Smooth muscle cell of bladder (primary cell): ENCODE measurements around the gene RBMX. TPM values are rescaled to one million over a fixed set of nuclear protein-coding genes. Genes with fewer than 3 reads are reported as not detected.

Source experiments
- total RNA-seq: library from RNA; depleted of rRNA; stranded (reverse); fragments of >200 nt; gene quantifications from 2 replicates; pipeline ENCODE4 v1.2.3, GENCODE V29; 2014

Gene RBMX
- 94.0 and 121 TPM in 2 replicates for total RNA-seq

DNA sequence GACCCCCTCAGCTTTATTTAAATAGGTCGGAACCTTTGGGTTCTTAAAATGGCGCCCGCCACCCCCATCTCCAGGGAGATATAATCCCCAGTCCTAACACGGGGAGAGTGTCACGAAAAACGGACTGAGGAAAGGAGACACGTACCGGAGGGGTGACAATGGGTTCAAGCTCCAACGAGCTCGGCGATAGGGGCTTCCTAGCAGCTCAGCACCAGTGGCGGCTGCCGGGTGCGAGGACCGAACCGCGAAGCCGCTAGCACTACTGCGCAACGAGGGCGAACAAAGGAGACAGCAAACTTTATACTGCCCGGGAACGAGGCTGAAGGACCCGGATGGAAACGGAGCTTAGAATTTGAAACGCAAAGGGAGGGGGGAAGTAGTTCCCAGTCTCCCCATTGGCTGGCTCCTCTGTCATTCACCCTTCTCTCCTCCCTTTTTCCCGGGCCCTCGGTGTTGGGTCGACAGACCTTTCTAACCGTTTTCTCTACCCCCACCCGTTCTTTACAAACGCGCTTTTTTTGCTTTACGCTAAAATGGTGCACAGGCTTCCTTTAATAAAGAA is at the start of gene RBMX:
TSS of gene RBMX (minus strand) at position 274 of the 562 bp plus-strand sequence. CDS start 1,298 bp downstream, outside the sequence.

Other genes starting within 250 kb of the RBMX start
- not detected in 2 replicates for gene CD40LG, start 232.6 kb downstream of the RBMX start, total RNA-seq
- gene ARHGEF6, start 99.8 kb downstream of the RBMX start, total RNA-seq, result 11.6 and 12.1 TPM in 2 replicates
- gene GPR101, start 153.3 kb upstream of the RBMX start, total RNA-seq, result not detected in 2 replicates